DOHH2 (cell line): Measurements from ENCODE around the gene ASPRV1.

Experiments
- H3F3A ChIP-seq: fragments of 200-600 bp; sonication (generic), shearing (Covaris generic); 2 replicates; pipeline ENCODE4 v1.6.0; 2016; ENCODE audit warnings: antibody characterized with exemption, mild to moderate bottlenecking; ENCODE audit not compliant: control insufficient read depth, insufficient read depth
- H3K27ac ChIP-seq: fragments of 200-600 bp; sonication (generic); 2 replicates; pipeline ENCODE4 v1.5.1; 2014; ENCODE audit warnings: low read depth, mild to moderate bottlenecking, low read length, moderate library complexity
- H3K27me3 ChIP-seq: fragments of 200-600 bp; sonication (generic); 2 replicates; pipeline ENCODE4 v1.6.1; 2014; ENCODE audit warnings: mild to moderate bottlenecking, low read length, mixed read lengths; ENCODE audit not compliant: control insufficient read depth
- H3K36me3 ChIP-seq: fragments of 200-600 bp; sonication (generic); 2 replicates; pipeline ENCODE4 v1.6.1; 2014; ENCODE audit warnings: mild to moderate bottlenecking, low read length, moderate library complexity, mixed read lengths; ENCODE audit not compliant: control insufficient read depth
- H3K4me1 ChIP-seq: fragments of 200-600 bp; sonication (generic); 2 replicates; pipeline ENCODE4 v1.6.1; 2014; ENCODE audit warnings: mild to moderate bottlenecking, low read length, mixed read lengths; ENCODE audit not compliant: control insufficient read depth
- H3K4me2 ChIP-seq: fragments of 200-600 bp; sonication (generic); 2 replicates; pipeline ENCODE4 v1.6.0; 2014; ENCODE audit warnings: mild to moderate bottlenecking, low read length, moderate library complexity
- H3K4me3 ChIP-seq: fragments of 200-600 bp; sonication (generic); 2 replicates; pipeline ENCODE4 v1.5.1; 2014; ENCODE audit warnings: mild to moderate bottlenecking, low read length, mixed read lengths
- H3K79me2 ChIP-seq: fragments of 200-600 bp; sonication (generic); 2 replicates; pipeline ENCODE4 v1.6.1; 2014; ENCODE audit warnings: mild to moderate bottlenecking, low read length, mixed read lengths; ENCODE audit not compliant: control insufficient read depth
- H3K9me2 ChIP-seq: fragments of 200-600 bp; sonication (generic); replicated peaks from 2 replicates; pipeline ENCODE4 v1.6.1; 2014; ENCODE audit warnings: mild to moderate bottlenecking, low read length, mixed read lengths; ENCODE audit not compliant: control insufficient read depth
- H3K9me3 ChIP-seq: fragments of 200-600 bp; sonication (generic); 2 replicates; pipeline ENCODE4 v1.6.1; 2014; ENCODE audit warnings: antibody characterized with exemption, low read length, mixed read lengths; ENCODE audit not compliant: control insufficient read depth, insufficient read depth
- H4K20me1 ChIP-seq: fragments of 200-600 bp; sonication (generic); 2 replicates; pipeline ENCODE4 v1.6.0; 2014; ENCODE audit warnings: low read depth, mild to moderate bottlenecking, antibody characterized with exemption, low read length, moderate library complexity; ENCODE audit not compliant: control insufficient read depth, insufficient read depth
- EZH2phosphoT487 ChIP-seq: fragments of 200-600 bp; sonication (generic); IDR thresholded peaks from 2 replicates; pipeline ENCODE4 v1.6.1; 2017; ENCODE audit warnings: borderline replicate concordance, mild to moderate bottlenecking, antibody characterized with exemption, low read length, moderate library complexity, mixed read lengths
- TF ChIP-seq, protein P1 (sequence below): fragments of 200-600 bp; sonication (generic); IDR thresholded peaks from one replicate; pipeline ENCODE4 v1.5.1; 2014; ENCODE audit warnings: antibody characterized with exemption, mild to moderate bottlenecking, low read depth, low read length; ENCODE audit not compliant: poor library complexity, severe bottlenecking

ASPRV1 gene

GRCh38 chr2:69948032-69948962 is 13.1 kb downstream of the ASPRV1 start:
- Histone ChIP-seq H3K36me3 (no peaks in the 10 kb centered on the region), H3K27ac (no peak overlapping the region), H3K4me3 (no peak overlapping the region), H3F3A (no peaks in the 10 kb centered on the region), H3K9me3 (no peaks in the 10 kb centered on the region), H3K4me2 (no peak overlapping the region), H3K4me1 (peaks cover 16% of the 10 kb centered on the region), H3K27me3 (no peaks in the 10 kb centered on the region; the same call in 1 of the 2 replicates), H4K20me1 (no peaks in the 10 kb centered on the region), H3K9me2 (no peaks in the 10 kb centered on the region), H3K79me2 (no peaks in the 10 kb centered on the region)
- TF ChIP-seq, protein P1, sequence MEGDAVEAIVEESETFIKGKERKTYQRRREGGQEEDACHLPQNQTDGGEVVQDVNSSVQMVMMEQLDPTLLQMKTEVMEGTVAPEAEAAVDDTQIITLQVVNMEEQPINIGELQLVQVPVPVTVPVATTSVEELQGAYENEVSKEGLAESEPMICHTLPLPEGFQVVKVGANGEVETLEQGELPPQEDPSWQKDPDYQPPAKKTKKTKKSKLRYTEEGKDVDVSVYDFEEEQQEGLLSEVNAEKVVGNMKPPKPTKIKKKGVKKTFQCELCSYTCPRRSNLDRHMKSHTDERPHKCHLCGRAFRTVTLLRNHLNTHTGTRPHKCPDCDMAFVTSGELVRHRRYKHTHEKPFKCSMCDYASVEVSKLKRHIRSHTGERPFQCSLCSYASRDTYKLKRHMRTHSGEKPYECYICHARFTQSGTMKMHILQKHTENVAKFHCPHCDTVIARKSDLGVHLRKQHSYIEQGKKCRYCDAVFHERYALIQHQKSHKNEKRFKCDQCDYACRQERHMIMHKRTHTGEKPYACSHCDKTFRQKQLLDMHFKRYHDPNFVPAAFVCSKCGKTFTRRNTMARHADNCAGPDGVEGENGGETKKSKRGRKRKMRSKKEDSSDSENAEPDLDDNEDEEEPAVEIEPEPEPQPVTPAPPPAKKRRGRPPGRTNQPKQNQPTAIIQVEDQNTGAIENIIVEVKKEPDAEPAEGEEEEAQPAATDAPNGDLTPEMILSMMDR: no peak
- no peak for TF ChIP-seq EZH2phosphoT487

DNA sequence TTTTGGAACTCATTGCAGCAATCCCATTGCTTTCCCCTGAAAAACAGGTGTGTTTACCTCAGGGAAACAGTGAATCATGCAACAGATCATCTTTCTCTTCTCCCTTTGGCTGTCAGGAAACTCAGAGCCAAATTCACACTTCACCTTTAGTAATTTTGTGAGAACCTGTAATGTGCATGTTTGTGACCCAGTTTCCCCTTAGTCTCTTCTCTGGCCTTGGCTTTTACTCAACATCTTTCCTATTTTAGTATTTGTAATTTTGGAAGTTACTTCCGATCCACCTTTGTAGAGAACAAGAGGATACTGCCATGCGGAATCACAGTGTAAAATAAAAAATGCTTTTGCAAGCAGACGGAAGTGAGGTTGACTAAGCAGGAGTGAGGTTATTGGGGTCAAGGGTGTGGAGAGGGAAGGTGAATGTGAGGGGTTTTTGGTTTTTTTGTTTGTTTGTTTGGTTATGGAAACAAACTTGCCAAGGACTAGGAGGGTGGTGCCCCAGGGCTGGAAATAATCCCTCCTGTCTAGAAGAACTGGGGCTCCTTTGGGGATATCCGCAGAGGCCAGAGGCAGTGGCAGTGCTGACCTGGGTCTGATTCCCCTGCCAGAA is 14.0 kb downstream of the ASPRV1 start:
- no peaks in the 10 kb centered on the region for H3F3A ChIP-seq
- no peaks in the 10 kb centered on the region for H3K9me2 ChIP-seq
- H3K79me2 ChIP-seq: no peaks in the 10 kb centered on the region
- H3K36me3 ChIP-seq: no peaks in the 10 kb centered on the region
- H3K9me3 ChIP-seq: no peaks in the 10 kb centered on the region
- no peak overlapping the region for H3K4me3 ChIP-seq
- H3K4me2 ChIP-seq: no peak overlapping the region
- H3K4me1 ChIP-seq: peaks cover 16% of the 10 kb centered on the region
- no peaks in the 10 kb centered on the region for H3K27me3 ChIP-seq
- no peak overlapping the region for H3K27ac ChIP-seq
- TF ChIP-seq EZH2phosphoT487: no peak
- no peaks in the 10 kb centered on the region for H4K20me1 ChIP-seq

- peaks cover 16% of the 10 kb centered on the region for H3K4me1 ChIP-seq
- no peak overlapping the region for H3K27ac ChIP-seq
- H3K4me3 ChIP-seq: no peak overlapping the region
- no peaks in the 10 kb centered on the region for H3K27me3 ChIP-seq
- TF ChIP-seq, protein P1: no peak
- no peak for TF ChIP-seq EZH2phosphoT487
- H3K79me2 ChIP-seq: no peaks in the 10 kb centered on the region
- H3K9me3 ChIP-seq: no peaks in the 10 kb centered on the region
- peak overlapping the region; percentile 31 for H3K4me2 ChIP-seq
- no peaks in the 10 kb centered on the region for H3F3A ChIP-seq
- no peaks in the 10 kb centered on the region for H4K20me1 ChIP-seq
- H3K9me2 ChIP-seq: no peaks in the 10 kb centered on the region
- H3K36me3 ChIP-seq: no peaks in the 10 kb centered on the region
These were observed 14.8 kb downstream of the ASPRV1 start for GRCh38 chr2:69946351-69947324.
